GM06990 (cell line): ENCODE measurements around the gene RRN3.
"Not testable (repeated sequence)": the region's sequence is repeated elsewhere in the genome, so short reads cannot be mapped to it uniquely, and the experiment has no call there.

Experiments
- DNase-seq: peaks from one replicate; pipeline ENCODE4 v3.0.0-alpha.2; 2011; ENCODE audit not compliant: insufficient read length; ENCODE audit errors: extremely low read depth
- H3K27me3 ChIP-seq: replicated peaks from 2 replicates; pipeline ENCODE4 v1.6.0; 2011; ENCODE audit warnings: low read length; ENCODE audit not compliant: control insufficient read depth, insufficient read depth
- H3K36me3 ChIP-seq: 2 replicates; pipeline ENCODE4 v1.5.1; 2011; ENCODE audit warnings: low read length; ENCODE audit not compliant: control insufficient read depth, insufficient read depth
- H3K4me3 ChIP-seq: replicated peaks from 2 replicates; pipeline ENCODE4 v1.5.1; 2011; ENCODE audit warnings: low read depth, mild to moderate bottlenecking, control low read depth, low read length
- CTCF ChIP-seq: IDR thresholded peaks from 2 replicates; pipeline ENCODE4 v1.5.1; 2011; ENCODE audit warnings: low read length, control low read depth, mild to moderate bottlenecking, inconsistent platforms; ENCODE audit not compliant: insufficient read depth, poor library complexity, severe bottlenecking

RRN3 gene

GRCh38 chr16:15093955-15094827 is at the start of gene RRN3:
RRN3 (minus strand) TSS chr16:15094272; CDS start chr16:15094233, 39 bp downstream.
- H3K4me3 ChIP-seq = peak within 1 kb of the TSS; percentile 78
- H3K36me3 ChIP-seq, H3K27me3 ChIP-seq: not testable (repeated sequence)
- DNase-seq = peak; percentile 88

- H3K4me3 ChIP-seq, DNase-seq, H3K36me3 ChIP-seq, H3K27me3 ChIP-seq: not testable (repeated sequence)
Measured at GRCh38 chr16:15143601-15144091, 49.6 kb upstream of the RRN3 start.

- H3K4me3 ChIP-seq, DNase-seq, H3K36me3 ChIP-seq, H3K27me3 ChIP-seq: not testable (repeated sequence)
Measured at GRCh38 chr16:15142891-15143600, 49.0 kb upstream of the RRN3 start.

GRCh38 chr16:15142107-15142890 is 48.2 kb upstream of the RRN3 start:
- not testable (repeated sequence) for H3K36me3 ChIP-seq, H3K27me3 ChIP-seq, H3K4me3 ChIP-seq, DNase-seq

GRCh38 chr16:15141586-15141985 is 47.5 kb upstream of the RRN3 start:
- no peak overlapping the region for H3K4me3 ChIP-seq
- no peak for TF ChIP-seq CTCF
- H3K36me3 ChIP-seq = no peaks in the 10 kb centered on the region
- no peaks in the 10 kb centered on the region for H3K27me3 ChIP-seq
- no peak for DNase-seq

GRCh38 chr16:15140444-15141365 is 46.6 kb upstream of the RRN3 start:
- H3K36me3 ChIP-seq, H3K27me3 ChIP-seq, H3K4me3 ChIP-seq, DNase-seq: not testable (repeated sequence)

GRCh38 chr16:15137514-15137913 is 43.4 kb upstream of the RRN3 start:
- H3K27me3 ChIP-seq, DNase-seq, H3K36me3 ChIP-seq, H3K4me3 ChIP-seq: not testable (repeated sequence)

- not testable (repeated sequence) for H3K27me3 ChIP-seq, H3K4me3 ChIP-seq, DNase-seq, H3K36me3 ChIP-seq
Measured at GRCh38 chr16:15135483-15136360, 41.6 kb upstream of the RRN3 start.

- H3K27me3 ChIP-seq, DNase-seq, H3K36me3 ChIP-seq, H3K4me3 ChIP-seq: not testable (repeated sequence)
Measured at GRCh38 chr16:15134752-15135482, 40.8 kb upstream of the RRN3 start.

- not testable (repeated sequence) for H3K4me3 ChIP-seq, H3K36me3 ChIP-seq, H3K27me3 ChIP-seq, DNase-seq
Measured at GRCh38 chr16:15133554-15133953, 39.5 kb upstream of the RRN3 start.
